HG03354 (cell line): Measurements from ENCODE around the gene CCT8L2.
"Not testable (repeated sequence)": the region's sequence is repeated elsewhere in the genome, so short reads cannot be mapped to it uniquely, and the experiment has no call there.

ENCODE experiments used
- ATAC-seq: cut with Tn5 transposase; IDR thresholded peaks from one replicate; pipeline ENCODE4 v1.9.1; 2021; ENCODE audit warnings: mild to moderate bottlenecking; ENCODE audit not compliant: unreplicated experiment, poor library complexity, severe bottlenecking

The CCT8L2 gene

DNA sequence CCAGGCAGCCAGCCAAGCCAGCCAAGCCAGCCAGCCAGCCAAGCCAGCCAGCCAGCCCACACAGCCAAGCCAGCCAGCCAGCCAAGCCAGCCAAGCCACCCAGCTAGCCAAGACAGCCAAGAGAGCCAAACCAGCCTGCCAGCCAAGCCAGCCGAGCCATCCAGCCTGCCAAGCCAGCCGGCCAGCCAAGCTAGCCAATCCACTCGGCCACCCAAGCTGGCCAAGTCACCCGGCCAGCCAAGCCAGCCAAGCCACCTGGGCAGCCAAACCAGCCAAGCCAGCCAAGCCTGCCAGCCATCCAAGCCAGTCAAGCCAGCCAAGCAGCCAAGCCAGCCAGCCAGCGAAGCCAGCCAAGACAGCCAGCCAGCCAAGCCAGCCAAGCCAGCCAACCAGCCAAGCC lies 32.0 kb downstream of the CCT8L2 start:
- ATAC-seq: not testable (repeated sequence)

DNA sequence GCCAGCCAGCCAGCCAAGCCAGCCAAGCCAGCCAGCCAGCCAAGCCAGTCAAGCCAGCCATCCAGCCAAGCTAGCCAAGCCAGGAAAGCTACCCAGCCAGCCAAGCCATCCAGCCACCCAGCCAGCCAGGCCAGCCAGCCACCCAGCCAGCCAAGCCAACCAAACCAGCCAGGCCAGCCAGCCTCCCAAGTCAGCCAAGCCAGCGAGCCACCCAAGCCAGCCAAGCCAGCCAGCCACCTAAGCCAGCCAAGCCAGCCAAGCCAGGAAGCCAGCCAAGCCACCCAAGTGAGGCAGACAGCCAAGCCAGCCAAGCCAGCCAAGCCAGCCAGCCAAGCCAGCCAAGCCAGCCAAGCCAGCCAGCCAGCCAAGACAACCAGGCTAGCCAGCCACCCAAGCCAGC lies 32.6 kb downstream of the CCT8L2 start:
- ATAC-seq: not testable (repeated sequence)

GRCh38 chr22:16559056-16559955 lies 33.3 kb downstream of the CCT8L2 start:
- no peak for ATAC-seq

GRCh38 chr22:16558376-16558945 lies 34.1 kb downstream of the CCT8L2 start:
- not testable (repeated sequence) for ATAC-seq

DNA sequence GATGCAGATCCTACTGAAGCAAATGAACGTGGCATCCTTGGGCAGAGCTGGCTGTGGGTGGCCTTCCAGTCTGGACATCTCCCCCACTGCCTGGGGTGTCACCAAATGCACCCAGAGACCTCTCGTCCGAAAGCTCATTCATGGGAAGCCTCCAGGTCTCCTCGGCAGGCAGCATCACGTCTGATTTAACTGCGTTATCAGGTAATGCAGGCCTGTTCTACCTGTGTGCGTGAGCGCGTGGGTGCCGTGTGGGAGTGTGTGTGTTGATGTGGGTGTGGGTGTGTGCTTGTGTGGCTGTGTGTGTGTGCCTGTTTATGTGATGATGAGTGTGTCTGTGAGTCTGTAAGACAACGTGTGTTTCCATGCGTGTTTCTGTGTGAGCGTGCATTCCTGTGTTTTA lies 35.1 kb downstream of the CCT8L2 start:
- not testable (repeated sequence) for ATAC-seq

DNA sequence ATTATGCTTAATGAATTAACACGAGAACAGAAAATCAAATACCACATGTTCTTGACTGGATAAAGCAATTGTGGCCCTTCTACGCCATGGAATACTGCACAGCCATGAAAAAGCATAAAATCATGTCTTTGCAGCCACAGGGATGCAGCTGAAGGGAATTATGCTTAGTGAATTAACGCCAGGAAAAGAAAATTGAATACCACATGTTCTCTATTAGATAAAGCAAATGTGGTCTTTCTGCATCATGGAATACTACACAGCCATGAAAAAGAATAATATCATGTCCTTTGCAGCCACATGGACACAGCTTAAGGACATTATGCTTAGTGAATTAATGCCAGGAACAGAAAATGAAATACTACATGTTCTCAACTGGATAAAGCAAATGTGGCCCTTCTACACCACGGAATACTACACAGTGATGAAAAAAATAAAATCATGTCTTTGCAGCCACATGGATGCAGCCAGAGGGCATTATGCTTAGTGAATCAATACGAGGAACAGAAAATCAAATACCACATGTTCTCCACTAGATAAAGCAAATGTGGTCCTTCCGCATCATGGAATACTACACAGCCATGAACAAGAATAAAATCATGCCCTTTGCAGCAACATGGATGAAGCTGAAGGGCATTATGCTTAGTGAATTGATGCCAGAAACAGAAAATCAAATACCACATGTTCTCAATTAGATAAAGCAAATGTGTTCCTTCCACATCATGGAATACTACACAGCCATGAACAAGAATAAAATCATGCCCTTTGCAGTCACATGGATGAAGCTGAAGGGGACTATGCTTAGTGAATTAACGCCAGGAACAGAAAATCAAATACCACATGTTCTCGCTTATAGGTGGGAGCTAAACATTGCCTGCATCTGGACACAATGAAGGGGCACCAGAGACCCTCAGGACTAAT lies 37.3 kb downstream of the CCT8L2 start:
- not testable (repeated sequence) for ATAC-seq

DNA sequence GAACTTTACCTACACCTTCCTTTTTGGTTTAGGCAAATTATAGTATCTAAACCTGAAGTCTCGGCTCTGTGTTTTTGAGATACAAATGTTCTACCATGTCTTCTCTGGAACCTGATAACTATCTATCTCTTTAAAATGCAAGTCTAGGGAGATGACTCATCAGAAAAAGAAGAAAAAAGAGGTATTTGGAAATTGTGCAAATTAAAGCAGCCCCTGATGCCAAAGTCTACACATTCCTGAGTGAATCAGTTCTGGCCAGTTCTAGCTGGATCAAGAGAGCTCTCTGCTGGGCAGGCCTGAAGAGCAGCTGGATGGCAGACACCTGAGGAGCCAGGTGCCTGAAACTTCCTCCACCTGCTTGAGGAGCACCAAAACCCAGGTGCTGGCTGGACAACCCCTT lies 49.3 kb downstream of the CCT8L2 start:
- ATAC-seq: not testable (repeated sequence)
